ENCODE measurements around the gene LAPTM4A.
"Not testable (repeated sequence)": the region's sequence is repeated elsewhere in the genome, so short reads cannot be mapped to it uniquely, and the experiment has no call there.

The LAPTM4A gene

DNA sequence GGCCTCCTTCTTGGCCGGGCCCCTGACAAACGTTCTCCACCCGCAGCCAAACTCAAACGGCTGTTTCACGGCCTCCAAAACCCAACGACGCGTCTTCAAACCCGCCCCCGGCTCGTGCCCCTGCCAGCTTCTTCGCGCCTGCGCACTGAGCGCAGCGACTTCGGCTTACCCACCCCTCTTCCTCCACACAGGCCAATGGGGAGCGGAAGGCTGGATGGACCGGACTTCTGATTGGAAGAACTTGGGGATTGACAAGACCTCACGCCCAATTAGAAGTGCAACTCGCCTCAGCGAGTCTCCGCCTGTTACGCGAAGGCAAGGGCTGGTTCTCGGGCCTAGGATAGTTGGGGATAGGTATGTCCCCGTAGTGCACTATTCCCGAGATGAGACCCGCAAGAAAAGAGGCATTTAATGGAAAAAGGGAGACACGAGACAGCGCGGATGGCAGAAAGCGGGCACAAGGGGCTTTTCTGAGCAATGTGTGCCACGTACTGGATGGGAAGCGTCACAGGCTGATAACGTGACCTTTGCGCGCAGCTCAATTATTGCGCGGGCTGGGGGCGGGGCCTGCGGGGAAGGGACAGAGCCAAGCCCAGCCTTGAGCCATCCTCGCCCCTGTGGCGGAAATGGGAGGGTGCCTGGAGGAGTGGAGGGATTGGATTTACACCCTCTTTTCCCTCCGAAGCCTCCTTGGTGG, at the start of gene LAPTM4A:
Gene LAPTM4A, minus strand, starts transcription at position 97 of the 697 bp plus-strand sequence. CDS start 108 bp downstream, outside the sequence.
- TF ChIP-seq ZNF274 (IDR thresholded peaks at IDR 0.05; ENCODE audit: low read depth, low read length): no peak
- H3K4me3 ChIP-seq (ENCODE audit: low read length): peak within 1 kb of the TSS; percentile 91

DNA sequence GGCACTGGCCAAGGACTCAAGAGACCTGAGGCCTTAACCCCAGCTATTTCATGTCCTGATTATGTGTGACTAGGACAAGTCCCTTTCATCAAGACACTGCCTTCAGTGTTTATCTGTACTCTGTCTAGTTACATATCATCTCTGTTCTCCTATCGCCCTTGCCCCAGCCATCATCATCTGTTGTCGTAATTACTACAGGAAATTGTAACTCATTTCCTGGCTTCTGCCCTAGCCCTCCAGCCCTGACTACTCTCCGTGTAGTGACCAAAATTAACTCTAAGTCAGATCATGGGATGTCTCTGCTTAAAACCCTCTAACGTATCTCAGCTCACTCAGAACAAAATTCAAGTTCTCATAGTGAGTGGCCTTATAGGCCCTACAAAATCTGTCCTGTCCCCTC, 49.3 kb upstream of the LAPTM4A start:
- TF ChIP-seq ZNF274 (IDR thresholded peaks at IDR 0.05; ENCODE audit: low read depth, low read length): no peak

DNA sequence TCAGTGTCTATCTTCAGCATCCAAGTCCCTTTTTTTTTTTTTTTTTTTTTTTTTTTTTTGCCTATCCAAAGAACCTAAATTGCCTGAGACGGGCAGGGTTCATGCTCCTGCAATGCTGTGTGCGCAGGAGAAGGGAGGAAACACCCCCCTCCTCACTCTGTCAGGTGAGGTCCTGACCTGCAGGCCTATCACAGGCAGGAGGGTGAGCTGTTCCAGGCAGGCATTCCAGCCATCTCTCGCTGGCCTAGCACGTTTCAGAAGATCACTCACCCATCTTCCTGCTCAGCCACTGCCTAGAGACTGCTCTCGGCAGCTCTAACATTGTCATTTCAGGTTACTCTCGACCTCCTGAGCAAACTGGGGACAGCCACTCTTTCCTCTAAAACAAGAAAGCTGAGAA, 48.4 kb upstream of the LAPTM4A start:
- no peak overlapping the region for H3K4me3 ChIP-seq (ENCODE audit: low read length)
- TF ChIP-seq ZNF274 (IDR thresholded peaks at IDR 0.05; ENCODE audit: low read depth, low read length): no peak

More for the DNA sequence above, 49.3 kb upstream of the LAPTM4A start:
- H3K4me3 ChIP-seq (ENCODE audit: low read length): no peak overlapping the region

DNA sequence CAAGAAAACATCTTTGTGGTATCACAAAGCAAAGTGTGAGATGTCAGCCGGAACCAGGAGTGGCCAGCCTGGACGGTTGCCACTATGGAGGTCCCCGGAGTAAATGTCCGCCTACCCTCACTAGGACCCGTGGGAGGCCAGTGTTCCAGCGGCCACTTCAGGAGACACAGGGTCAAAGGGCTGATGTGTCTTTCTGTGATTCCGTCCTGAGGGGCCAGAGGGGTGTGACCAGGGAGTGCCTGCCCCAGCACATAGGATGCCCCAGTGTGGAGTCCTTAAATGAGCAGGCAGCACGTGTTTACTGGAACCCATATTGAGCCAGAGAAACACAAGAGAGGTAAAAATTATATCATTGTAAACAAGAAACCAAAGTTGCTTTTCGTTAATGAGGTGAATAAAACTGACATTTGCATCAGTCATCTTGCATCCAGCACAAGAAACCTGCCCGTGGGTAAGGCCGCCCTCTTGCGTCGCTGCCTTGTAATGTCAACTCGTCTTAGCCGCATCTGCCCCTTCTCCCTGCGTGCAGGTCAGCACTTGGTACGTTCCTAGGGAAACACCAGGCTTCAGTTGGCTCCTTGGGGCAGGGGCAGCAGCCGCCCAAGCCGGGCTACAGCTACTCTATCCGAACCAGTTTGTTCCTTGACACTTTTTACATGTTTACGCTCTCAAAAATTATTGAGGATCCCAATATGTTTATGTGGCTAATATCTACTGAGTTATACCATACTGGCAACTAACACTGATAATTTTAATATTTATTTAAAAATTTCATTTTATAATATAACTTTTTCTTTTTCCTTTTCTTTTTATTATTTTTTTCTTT, 46.7 kb upstream of the LAPTM4A start:
- H3K4me3 ChIP-seq (ENCODE audit: low read length): no peak overlapping the region
- TF ChIP-seq ZNF274 (IDR thresholded peaks at IDR 0.05; ENCODE audit: low read depth, low read length): no peak

DNA sequence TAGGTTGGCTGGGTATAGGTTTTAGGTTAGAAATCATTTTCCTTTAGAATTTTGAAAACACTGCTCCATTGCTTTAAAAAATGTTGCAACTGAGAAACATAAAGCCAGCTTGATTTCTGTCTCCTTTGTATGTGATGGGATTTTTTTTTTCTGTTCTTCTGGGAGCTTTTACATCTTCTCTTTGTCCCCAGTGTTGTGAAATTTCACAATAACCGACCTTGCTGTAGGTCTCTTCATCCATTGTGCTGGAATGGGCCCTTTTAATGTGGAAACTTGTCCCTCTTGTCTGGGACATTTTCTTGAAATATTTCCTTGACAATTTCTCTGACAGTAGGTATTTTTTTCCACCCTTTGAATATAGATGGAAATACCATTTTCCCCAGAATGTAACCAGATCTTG, 44.0 kb upstream of the LAPTM4A start:
- H3K4me3 ChIP-seq (ENCODE audit: low read length): no peak overlapping the region
- TF ChIP-seq ZNF274 (IDR thresholded peaks at IDR 0.05; ENCODE audit: low read depth, low read length): no peak

DNA sequence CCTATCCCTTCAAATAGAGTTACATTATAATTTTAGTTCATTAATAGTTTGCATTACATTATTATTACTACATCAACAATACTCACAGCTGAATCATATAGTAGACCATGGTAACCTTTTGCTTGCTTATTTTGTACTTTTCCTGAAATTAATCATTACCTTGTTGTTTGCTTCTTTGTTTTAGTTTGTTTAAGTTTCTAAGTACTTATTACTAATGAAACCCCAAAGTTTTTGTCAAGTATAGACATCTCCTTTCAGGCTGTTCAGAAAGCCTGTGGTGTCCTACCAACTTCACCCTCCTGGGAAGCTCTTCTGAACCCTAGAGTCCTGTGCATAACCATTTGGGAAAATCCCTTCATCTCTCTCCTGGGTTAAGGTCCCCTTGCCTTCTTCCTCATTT, 43.5 kb upstream of the LAPTM4A start:
- no peak overlapping the region for H3K4me3 ChIP-seq (ENCODE audit: low read length)
- no peak for TF ChIP-seq ZNF274 (IDR thresholded peaks at IDR 0.05; ENCODE audit: low read depth, low read length)

DNA sequence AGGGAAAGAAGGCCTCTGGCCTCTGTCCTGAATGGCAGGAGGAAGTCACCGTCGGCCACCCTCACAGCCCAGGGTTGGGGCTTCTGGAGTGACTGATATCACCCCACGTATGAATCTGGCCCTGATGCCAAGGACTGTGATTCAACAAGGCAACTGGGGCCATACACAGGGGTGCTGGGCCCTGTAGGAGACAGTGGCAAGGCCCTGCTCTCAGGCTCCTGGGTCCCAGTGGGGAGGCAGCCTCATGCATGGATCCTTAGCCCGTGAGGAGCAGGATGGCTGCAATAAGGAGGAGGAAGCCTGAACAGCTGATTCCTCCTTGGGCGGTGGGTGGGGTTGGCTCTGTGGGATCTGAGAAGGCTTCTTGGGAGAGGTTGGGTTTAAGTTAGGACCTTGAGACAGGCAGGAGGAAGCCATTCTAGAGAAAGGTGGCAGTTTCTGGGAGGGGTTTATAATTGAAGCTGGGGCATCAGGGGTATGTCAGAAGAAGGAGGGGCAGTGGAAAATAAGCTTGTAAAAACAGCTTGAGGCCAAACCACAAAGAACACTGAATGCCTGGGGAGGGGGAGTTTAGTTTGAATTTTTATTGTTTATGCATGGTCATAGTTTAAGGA, 42.8 kb upstream of the LAPTM4A start:
- no peak for TF ChIP-seq ZNF274 (IDR thresholded peaks at IDR 0.05; ENCODE audit: low read depth, low read length)

DNA sequence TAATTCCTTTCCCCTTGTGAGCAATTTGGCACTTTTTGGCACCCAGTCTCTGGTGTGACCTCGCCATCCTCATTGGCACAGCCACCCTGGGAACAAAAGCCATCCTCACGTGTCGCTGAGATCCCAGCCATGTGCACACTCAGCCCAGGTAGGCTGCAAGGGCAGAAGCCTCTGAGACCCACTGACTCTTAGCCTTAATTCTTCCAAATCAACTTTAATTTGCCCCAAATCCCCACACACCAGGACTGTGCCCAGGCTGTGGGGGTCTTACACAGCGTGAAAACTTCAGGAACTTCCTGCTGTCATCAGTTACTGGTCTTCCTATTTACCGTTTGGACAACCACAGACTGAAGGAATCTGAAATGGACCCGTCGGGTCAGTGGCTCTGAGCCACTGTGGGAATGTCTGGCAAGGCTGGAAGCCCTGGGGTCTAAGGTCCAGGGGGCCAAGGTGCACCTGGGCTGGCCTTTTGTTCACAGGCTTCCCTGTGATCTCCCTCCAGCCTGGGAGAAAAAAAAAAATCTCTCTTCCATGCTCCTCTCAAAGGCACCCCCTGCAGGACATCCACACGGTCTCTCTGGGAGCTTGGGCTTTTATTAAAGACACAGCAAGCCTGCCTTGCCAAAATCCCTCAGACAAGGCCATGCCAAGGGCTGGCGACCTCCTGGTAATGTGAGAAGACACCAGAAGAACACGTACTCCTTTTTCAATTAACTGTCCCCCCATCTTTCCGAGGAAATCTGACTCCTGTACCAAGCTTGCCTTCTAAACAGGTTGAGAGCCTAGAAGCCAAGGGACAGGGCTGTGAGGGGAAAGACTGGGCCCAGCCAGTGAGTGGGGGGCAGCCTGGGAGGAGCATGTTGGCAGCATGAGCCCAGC, 42.1 kb upstream of the LAPTM4A start:
- no peak overlapping the region for H3K4me3 ChIP-seq (ENCODE audit: low read length)
- TF ChIP-seq ZNF274 (IDR thresholded peaks at IDR 0.05; ENCODE audit: low read depth, low read length): no peak

More for the DNA sequence above, 42.8 kb upstream of the LAPTM4A start:
- H3K4me3 ChIP-seq (ENCODE audit: low read length): no peak overlapping the region

DNA sequence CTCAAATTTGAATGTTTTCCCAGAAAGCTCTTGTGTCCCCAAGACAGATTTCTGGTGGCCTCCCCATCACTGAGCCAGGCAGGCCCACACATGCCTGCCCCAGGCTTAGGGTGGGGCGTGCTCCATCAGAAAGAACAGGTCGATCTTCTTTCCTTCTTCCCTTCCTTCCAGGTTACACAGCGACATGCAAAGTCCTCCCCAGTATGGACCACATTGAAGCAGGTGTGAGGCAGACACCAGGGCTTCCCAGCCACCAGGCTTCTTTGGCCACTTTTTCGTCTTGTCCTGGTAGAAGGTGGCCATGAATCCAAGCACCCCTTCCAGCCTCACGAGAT, 41.4 kb upstream of the LAPTM4A start:
- TF ChIP-seq ZNF274 (IDR thresholded peaks at IDR 0.05; ENCODE audit: low read depth, low read length): no peak
- no peak overlapping the region for H3K4me3 ChIP-seq (ENCODE audit: low read length)

DNA sequence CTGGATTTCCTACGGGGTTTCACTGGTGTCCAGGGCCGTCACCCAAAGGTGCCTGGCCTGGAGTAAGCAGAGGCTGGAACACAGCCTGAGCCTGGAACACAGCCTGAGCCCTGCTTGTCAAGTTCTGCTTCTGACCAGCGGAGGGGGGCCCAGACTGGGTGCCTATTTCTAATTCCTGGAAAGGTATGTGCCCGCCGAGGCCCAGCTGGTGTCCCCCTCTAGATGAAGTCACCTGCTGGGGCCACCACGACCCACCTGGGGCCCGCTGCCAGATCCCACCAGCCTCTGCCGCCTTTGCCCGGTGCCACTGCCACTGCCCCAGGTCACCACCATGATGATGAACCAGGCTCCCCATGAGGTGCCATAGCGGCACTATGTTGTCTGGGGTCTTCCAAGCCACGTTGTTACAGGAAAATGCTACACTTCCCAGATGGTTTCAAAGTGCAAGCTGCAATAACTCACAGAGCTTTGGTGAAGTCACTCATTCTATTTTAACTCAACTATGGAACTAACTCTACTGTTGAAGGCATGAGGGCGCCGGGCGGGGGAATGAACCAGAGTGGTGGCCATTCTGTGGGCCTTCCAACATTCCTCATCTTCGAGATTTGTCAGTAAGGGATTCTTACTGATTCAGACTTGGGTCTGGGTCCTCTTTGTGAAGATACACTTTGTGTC, 40.9 kb upstream of the LAPTM4A start:
- no peak for TF ChIP-seq ZNF274 (IDR thresholded peaks at IDR 0.05; ENCODE audit: low read depth, low read length)
- H3K4me3 ChIP-seq (ENCODE audit: low read length): no peak overlapping the region

DNA sequence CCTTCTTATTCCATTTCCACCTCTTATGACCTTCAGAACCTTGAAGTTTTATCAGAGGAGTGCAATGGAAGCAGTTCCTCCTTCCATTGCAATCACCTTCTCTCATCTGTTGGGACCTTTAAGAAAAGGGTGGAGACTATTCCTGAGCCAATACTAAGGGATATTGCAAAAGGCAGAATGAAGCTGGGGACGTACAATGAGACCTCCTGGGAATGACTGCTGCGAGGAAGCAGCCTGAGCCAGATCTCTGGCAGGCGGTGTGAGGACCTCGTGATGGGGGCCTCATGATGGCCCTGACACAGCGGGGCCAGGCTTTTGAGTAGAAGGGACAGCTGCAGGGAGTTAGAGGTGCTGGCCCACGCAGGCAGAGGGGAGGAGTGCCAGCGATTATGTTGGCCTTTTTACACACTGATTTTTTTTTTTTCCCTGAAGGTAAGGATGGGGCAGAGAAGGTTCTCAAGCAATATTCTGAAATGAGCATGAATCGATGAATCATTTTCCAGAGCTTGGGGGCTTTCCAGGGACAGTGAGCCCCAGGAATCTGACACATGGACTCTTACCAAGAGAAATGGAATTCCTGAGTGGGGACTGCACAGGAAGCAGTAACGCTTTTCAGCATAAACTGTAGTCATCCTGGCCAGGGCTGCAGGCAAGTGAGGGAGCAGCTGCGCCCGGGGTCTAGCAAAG, 40.0 kb upstream of the LAPTM4A start:
- H3K4me3 ChIP-seq (ENCODE audit: low read length): no peak overlapping the region
- no peak for TF ChIP-seq ZNF274 (IDR thresholded peaks at IDR 0.05; ENCODE audit: low read depth, low read length)

DNA sequence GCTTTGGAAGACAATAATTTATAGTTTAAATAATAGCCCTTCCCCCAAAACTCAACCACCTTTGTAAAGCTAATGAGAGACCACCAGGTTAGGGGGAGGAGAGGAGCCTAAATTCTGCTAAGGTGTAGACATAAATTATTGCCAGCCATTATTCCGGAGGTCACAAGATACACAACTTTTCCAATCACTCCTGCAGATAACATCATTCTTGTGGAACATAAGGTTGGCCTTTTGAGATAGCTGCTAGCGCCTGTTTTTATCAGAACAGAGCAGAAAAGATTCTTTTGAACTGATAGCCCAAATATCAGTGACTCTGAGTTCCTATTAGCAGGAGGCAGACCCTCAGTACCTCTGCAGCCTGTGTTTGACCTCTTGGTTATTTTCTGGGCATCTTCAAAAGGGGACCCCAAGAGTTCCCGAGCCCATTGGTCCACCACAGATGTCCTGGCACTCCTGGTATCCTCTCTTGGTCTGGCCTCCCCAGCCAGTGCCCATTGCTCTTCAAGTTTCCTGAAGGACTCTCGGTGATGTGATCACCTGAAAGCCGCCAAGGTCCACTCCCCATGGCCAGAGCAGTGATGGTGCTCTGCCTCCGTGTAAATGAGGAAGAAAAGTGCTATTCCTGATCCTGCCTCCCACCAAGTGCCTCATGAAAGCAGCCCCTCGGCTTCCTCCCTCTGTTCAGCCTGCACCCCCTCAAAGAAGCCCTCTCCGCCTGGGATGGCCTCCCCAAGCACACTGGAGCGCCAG, 38.5 kb upstream of the LAPTM4A start:
- H3K4me3 ChIP-seq (ENCODE audit: low read length): no peak overlapping the region
- no peak for TF ChIP-seq ZNF274 (IDR thresholded peaks at IDR 0.05; ENCODE audit: low read depth, low read length)

DNA sequence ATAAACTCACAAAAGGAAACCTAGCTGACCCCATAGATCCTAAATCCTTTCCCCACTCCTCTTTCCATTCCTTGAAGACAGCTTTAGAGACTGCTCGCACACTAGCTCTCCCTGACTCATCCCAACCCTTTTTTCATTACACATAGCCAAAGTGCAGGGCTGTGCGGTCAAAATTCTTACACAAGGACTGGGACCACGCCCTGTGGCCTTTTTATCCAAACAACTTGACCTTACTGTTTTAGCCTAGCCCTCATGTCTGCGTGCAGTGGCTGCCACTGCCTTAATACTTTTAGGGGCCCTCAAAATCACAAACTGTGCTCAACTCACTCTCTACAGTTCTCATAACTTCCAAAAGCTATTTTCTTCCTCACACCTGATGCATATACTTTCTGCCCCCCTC, 34.5 kb upstream of the LAPTM4A start:
- H3K4me3 ChIP-seq (ENCODE audit: low read length): not testable (repeated sequence)

DNA sequence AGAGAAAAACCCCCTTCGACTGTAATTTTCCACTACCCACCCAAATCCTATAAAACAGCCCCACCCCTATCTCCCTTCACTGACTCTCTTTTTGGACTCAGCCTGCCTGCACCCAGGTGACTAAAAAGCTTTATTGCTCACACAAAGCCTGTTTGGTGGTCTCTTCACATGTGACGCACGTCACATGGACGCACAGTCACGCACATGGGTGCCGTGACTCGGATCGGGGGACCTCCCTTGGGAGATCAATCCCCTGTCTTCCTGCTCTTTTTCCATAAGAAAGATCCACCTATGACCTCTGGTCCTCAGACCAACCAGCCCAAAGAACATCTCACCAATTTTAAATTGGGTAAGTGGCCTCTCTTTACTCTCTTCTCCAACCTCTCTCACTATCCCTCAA, 31.4 kb upstream of the LAPTM4A start:
- H3K4me3 ChIP-seq (ENCODE audit: low read length): not testable (repeated sequence)
